Heart left ventricle (tissue), 16 donors: ENCODE data around the gene ARHGEF28. TPM values are rescaled to one million over a fixed set of nuclear protein-coding genes. Genes with fewer than 3 reads are reported as not detected.

Source experiments
- ATAC-seq, 4 donors: fragments of 200-7000 bp; cut with Tn5 transposase; one replicate each; pipeline ENCODE4 v1.9.1; 2020 to 2022; ENCODE audit warnings: moderate library complexity in 4 of 4, mild to moderate bottlenecking in 3 of 4, moderate number of reproducible peaks in 1 of 4
- DNase-seq, 5 donors: peaks; one replicate each; pipeline ENCODE4 v3.0.0-alpha.2; 2020
- H3K27ac ChIP-seq, 12 donors: fragments of 200-600 bp; sonication (generic) in 4 of 12; one replicate each; pipeline versions ENCODE4 v1.5.0 to v1.8.0; 2016 to 2022; ENCODE audit warnings: mild to moderate bottlenecking in 2 of 12
- H3K27me3 ChIP-seq, 9 donors: fragments of 200-600 bp; sonication (generic) in 2 of 9; one replicate each; pipeline versions ENCODE4 v1.5.1 to v1.8.0; 2016 to 2022; ENCODE audit warnings: mild to moderate bottlenecking in 3 of 9
- H3K36me3 ChIP-seq, 9 donors: fragments of 200-600 bp; sonication (generic) in 2 of 9; one replicate each; pipeline versions ENCODE4 v1.5.0 to v1.8.0; 2018 to 2022; ENCODE audit warnings: mild to moderate bottlenecking in 2 of 9
- H3K4me1 ChIP-seq, 12 donors: fragments of 200-600 bp; sonication (generic) in 4 of 12; one replicate each; pipeline versions ENCODE4 v1.5.0 to v1.8.0; 2016 to 2022; ENCODE audit warnings: mild to moderate bottlenecking in 3 of 12
- H3K4me3 ChIP-seq, 12 donors: fragments of 200-600 bp; sonication (generic) in 4 of 12; one replicate each; pipeline versions ENCODE4 v1.5.0 to v1.8.0; 2017 to 2022; ENCODE audit warnings: mild to moderate bottlenecking in 9 of 12, moderate library complexity in 4 of 12
- H3K9me3 ChIP-seq, 12 donors: fragments of 200-600 bp; sonication (generic) in 4 of 12; one replicate each; pipeline versions ENCODE4 v1.5.0 to v1.8.0; 2016 to 2022; ENCODE audit warnings: mild to moderate bottlenecking in 1 of 12
- CTCF ChIP-seq, 12 donors: fragments of 200-600 bp; sonication (generic) in 4 of 12; IDR thresholded peaks; one replicate each; pipeline versions ENCODE4 v1.5.0 to v1.8.0; 2018 to 2022; ENCODE audit warnings: antibody characterized with exemption in 12 of 12, mild to moderate bottlenecking in 5 of 12
- POLR2A ChIP-seq, 2 donors: fragments of 450-650 bp; IDR thresholded peaks; one replicate each; pipeline ENCODE4 v1.6.1; 2017; ENCODE audit warnings: antibody characterized with exemption in 2 of 2, mild to moderate bottlenecking in 2 of 2, moderate library complexity in 2 of 2
- WGBS, 4 donors: extraction: QIAGEN DNeasy Blood & Tissue Kit in 2 of 4; methylation state at CpG; one replicate each; pipeline versions ENCODE4 v1.1.5 to v1.1.7; 2013 to 2018; 5-methylcytosine and 5-hydroxymethylcytosine counted together
- intact Hi-C, 10 donors: fragments of 100-400 bp; cut with DNase I; formaldehyde crosslinking; loops; one replicate each; pipeline versions ENCODE4 v1.11.1 to v1.14.2; 2022
- polyA plus RNA-seq, 2 donors: library from polyadenylated mRNA; stranded (reverse); fragments of 200-250 nt; gene quantifications; one replicate each; pipeline ENCODE4 v1.2.3, GENCODE V29; 2013
- total RNA-seq, 9 donors: library from RNA; depleted of rRNA in 2 of 9; stranded (reverse); fragments of >200 nt in 2 of 9; fragmentation: NEBNext Ultra II Directional in 3 of 9; extraction: Animal tissue kit (Norgen Biotek cat#: 25700) in 3 of 9; gene quantifications; one replicate each; pipeline versions ENCODE4 v1.1.0 to v1.2.4, GENCODE V29; 2016 to 2023
- donor health status: ischemic (EF 13 %, LVEDD 7.1; RV severe dilation, severe dysfunction).
- donor health status: healthy with polysubstance abuse.
- donor health status: DM: no; HTN: yes; CAD: no.
- donor health status: DM: no; HTN: no; CAD: no.
- donor health status: ischemic (EF 25% LVEDD 6.9; RV normal size, moderate dysfunction).
- donor health status: ischemic (EF 25% LVEDD 5.7; RV mildly dilated, moderate dysfunction).
- donor health status: healthy.
- donor health status: DM: yes; HTN: yes; CAD: no.
- donor health status: ischemic (EF 35%, LVEDD 5.7; RV mildly dilated, moderate dysfunction).
- donor health status: nonischemic (EF 11% LVEDD 7.7; RV severe dilation, severe dysfunction).
- donor health status: DM: yes; HTN: yes; CAD: no.
- donor health status: PGD.
- donor health status: ischemic (EF 29% LVEDD 5.4; RV normal size, mild dysfunction).
- donor health status: nonischemic (EF 23%, LVEDD 6.1; RV moderate dilation, normal function).

The ARHGEF28 gene
- total and polyA plus RNA-seq, 11 donors: 0.51 to 7.7 (median 1.7) TPM

- ATAC-seq (no peak), DNase-seq (no peak)
- peaks cover 0 to 4% (median 0%) of the 10 kb centered on the region in 9 donors for H3K27me3 ChIP-seq
- no peak overlapping the region for H3K4me3 ChIP-seq
- 83 to 86% (median 85%) methylated on average over 6 of the region's 6 CpGs for WGBS, 4 donors
- no peaks in the 10 kb centered on the region for H3K36me3 ChIP-seq
- no peak for TF ChIP-seq CTCF (IDR thresholded peaks at IDR 0.05)
- intact Hi-C loops: no loop called here
- no peaks in the 10 kb centered on the region for H3K9me3 ChIP-seq
- no peak overlapping the region for H3K27ac ChIP-seq
- no peaks in the 10 kb centered on the region for H3K4me1 ChIP-seq
Measured at GRCh38 chr5:73812457-73812856, 186.5 kb downstream of the ARHGEF28 start.

GRCh38 chr5:73812962-73813588, 187.1 kb downstream of the ARHGEF28 start:
- H3K4me3 ChIP-seq: no peak overlapping the region
- intact Hi-C loops: no loop called here
- no peak for ATAC-seq
- no peak overlapping the region for H3K27ac ChIP-seq
- WGBS, 4 donors: 77 to 82% (median 78%) methylated on average over 9 of the region's 9 CpGs
- H3K27me3 ChIP-seq: peaks cover 0 to 4% (median 0%) of the 10 kb centered on the region in 9 donors
- H3K36me3 ChIP-seq: no peaks in the 10 kb centered on the region
- no peak for TF ChIP-seq POLR2A (IDR thresholded peaks at IDR 0.05)
- no peak for TF ChIP-seq CTCF (IDR thresholded peaks at IDR 0.05)
- no peaks in the 10 kb centered on the region for H3K4me1 ChIP-seq
- DNase-seq: no peak
- no peaks in the 10 kb centered on the region for H3K9me3 ChIP-seq

- H3K27ac ChIP-seq: no peak overlapping the region
- H3K4me3 ChIP-seq: no peak overlapping the region
- no peaks in the 10 kb centered on the region for H3K9me3 ChIP-seq
- ATAC-seq (no peak), DNase-seq (no peak)
- intact Hi-C loops: no loop called here
- H3K27me3 ChIP-seq: peaks cover 0 to 4% (median 0%) of the 10 kb centered on the region in 9 donors
- 75 to 82% (median 79%) methylated on average over 8 of the region's 8 CpGs for WGBS, 4 donors
- no peak for TF ChIP-seq CTCF (IDR thresholded peaks at IDR 0.05)
- TF ChIP-seq POLR2A (IDR thresholded peaks at IDR 0.05): no peak
- H3K36me3 ChIP-seq: no peaks in the 10 kb centered on the region
- H3K4me1 ChIP-seq: no peaks in the 10 kb centered on the region
Measured at GRCh38 chr5:73814233-73814846, 188.3 kb downstream of the ARHGEF28 start.

- no peaks in the 10 kb centered on the region for H3K9me3 ChIP-seq
- no peaks in the 10 kb centered on the region for H3K36me3 ChIP-seq
- TF ChIP-seq POLR2A (IDR thresholded peaks at IDR 0.05) (no peak), CTCF (IDR thresholded peaks at IDR 0.05) (no peak)
- no peak overlapping the region for H3K4me3 ChIP-seq
- H3K4me1 ChIP-seq: no peaks in the 10 kb centered on the region
- 91 to 93% (median 92%) methylated on average over 4 of the region's 4 CpGs for WGBS, 4 donors
- peaks cover 0 to 4% (median 0%) of the 10 kb centered on the region in 9 donors for H3K27me3 ChIP-seq
- intact Hi-C loops: no loop called here
- no peak for ATAC-seq
- no peak for DNase-seq
- no peak overlapping the region for H3K27ac ChIP-seq
Measured at GRCh38 chr5:73815631-73816030, 189.6 kb downstream of the ARHGEF28 start.
